Activated T-helper 1 cell treated with Interleukin-2 at 50 U/mL for 16 hours (primary cell): Measurements from ENCODE around the gene AK2.
"Not testable (repeated sequence)": the region's sequence is repeated elsewhere in the genome, so short reads cannot be mapped to it uniquely, and the experiment has no call there.

ENCODE experiments used
- DNase-seq: peaks from one replicate; pipeline ENCODE4 v3.0.0-alpha.2; 2020; ENCODE audit warnings: low read depth

AK2 gene

DNA sequence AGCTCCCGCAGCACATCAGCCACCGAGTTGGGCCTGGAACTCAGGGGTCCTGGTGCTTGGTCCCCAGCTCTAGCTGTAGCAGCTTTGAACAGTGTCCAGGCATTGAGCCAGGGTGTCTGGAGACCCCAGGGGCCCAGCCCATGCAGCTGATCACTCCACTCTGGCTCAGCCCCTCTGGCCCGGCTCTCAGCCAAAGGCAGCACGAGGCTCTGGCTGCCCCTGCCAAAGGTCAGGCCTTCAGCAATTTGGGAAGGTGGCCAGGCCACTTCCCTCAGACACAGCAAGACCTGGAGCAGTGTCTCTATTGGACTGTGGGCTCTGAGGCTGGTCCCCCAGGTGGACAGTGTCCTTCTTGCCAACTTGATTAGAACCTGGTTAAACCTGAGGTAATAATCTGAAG is 37.7 kb downstream of the AK2 start:
- no peak for DNase-seq

DNA sequence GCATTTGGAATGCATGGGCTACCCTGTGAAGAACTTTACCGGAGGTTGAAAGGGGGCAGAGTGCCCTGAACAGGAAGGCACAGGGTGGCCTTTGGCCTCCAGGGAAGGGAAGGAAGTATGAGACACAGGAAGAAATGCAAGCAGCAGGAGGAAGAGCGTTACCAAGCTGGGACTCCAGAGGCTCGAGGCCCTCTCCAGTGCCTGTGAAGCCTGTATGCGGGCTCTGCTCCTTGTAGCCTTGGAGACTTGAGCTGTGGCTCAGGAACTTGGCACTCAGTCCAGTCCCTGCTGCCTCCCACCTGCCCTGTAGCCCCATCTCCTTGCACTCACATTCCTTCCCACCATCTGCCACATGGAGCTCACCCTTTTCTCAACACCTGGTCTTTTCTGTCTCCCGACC is 38.6 kb downstream of the AK2 start:
- DNase-seq = no peak

DNA sequence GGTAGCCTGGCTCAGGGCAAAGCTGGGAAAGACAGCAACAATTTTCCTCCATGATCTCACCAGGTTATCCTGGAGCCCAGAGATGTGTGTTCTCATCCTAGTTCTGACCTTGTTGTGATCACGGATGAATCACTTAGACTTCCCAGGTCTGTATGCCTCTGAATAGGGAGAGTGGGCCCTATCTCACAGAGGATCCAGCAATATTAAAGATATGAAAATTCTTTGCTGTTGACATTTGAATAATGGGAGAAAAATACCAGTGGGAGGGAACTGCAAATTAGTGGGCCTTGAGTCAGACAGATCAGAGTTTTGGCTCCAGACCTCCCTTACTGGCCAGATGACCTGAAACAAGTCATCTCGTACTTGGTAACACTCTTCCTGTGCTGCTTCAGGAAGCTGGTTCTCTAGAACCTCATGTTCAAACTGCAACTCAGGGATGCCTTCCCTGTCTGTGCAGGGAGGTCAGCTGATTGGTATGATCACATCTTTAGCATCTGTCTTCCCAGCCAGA is 39.2 kb downstream of the AK2 start:
- DNase-seq = no peak

DNA sequence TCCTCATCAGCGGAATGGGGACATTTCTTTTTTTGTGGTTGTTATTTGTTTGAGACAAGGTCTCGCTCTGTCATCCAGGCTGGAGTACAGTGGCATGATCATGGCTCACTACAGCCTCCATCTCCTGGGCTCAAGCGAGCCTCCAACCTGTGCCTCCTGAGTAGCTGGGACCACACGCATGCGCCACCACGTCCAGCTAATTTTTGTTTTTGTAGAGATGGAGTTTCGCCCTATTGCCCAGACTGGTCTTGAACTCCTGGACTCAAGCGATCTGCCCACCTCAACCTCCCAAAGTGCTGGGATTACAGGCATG is 43.4 kb downstream of the AK2 start:
- not testable (repeated sequence) for DNase-seq

DNA sequence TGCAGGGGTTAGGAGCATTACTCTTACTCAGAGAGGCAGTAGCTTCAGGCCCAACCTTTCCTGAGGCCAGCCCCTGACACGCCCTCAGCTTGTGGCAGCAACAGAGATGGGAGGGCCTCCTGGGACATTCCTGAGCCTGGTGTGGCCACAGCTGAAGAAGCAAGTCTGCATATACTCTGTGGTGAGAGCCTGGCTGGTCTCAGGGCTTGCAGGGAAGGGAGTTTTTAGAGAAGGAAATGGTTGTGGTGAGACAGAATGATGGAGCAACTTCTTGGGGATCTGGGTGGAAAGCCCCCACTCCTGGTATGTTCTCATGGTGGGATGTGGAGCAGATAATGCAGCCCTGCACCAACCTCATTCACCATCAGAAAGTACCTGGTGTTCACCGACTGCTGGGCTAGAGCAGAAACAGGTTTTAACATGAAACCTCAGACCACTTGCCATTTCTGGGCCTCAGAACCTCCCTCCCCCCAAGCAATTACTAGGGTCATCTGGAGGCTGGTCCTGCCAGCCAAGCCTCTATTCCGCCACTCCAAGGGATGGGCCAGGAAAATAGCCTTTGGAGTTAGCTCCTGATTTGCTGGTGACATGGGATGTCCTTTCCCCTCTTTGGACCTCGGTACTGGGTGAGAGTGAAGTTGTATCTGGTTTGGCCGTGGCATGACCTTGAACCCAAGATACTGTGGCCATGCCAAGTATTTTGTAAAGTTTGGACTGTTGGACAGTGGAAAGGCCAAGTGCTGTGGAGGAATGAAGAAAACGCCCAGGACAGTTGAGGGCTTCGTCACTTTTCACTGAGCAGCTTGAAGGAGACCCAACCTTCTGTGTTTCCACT is 44.0 kb downstream of the AK2 start:
- no peak for DNase-seq

DNA sequence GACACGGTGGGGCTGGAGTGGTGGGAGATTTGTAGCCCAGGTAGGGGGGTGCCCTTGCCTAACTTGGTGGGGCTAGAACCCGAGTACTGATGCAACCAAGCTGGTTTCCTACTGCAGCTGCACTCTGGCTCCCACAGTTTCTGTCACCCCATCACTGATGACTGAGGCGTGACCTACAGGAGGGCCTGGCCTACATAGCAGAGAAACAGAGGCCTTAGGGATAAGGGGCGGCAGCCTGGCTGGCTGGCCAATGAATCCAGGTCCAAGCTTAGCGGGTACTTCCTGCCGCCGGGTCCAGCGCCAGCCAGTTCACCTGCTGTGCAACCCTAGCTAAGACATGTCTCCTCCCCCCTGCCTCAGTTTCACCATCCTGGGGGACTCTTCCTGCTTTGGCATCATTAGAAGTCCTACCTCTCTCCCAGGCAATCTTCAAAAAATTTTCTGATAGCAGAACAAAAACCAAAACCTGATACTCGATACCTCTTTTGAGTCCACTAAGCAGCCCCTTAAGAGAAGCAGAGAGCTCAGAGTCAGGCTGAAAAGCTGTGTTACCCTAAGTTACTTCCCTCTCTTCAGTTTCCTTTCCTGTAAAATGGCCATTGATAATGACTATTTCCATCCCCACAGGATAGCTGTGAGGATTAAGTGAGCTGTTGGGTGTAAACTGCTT is 44.7 kb downstream of the AK2 start:
- no peak for DNase-seq

DNA sequence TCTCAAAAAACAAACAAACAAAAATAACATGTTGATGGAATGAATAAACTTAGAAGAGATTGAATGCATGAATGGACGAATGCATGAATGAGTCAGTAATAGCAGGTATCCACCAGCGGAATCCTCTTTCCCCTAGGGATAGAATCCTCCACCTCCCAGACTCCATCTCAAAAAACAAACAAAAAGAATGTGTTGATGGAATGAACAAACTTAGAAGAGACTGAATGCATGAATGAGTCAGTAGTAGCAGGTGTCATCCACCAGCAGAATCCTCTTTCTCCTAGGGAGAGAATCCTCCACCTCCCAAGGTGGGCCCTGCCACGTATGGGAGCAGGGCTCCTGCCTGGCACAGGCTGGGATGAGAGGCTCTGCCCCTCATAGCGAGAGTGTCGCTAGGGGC is 45.3 kb downstream of the AK2 start:
- no peak for DNase-seq

DNA sequence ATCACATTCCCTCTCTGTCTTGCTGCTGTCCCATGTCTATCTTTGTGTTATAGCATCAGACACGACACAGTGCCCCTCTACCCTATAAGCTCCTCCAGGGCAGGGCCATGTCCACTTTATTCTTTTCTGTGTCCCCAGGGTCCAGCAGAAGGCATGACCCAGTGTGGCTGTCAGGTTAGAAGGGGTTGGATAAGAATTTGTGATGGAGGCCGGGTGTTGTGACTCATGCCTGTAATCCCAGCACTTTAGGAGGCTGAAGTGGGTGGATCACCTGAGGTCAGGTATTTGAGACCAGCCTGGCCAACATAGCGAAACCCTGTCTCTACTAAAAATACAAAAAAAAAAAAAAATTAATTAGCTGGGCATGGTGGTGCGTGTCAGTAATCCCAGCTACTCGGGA is 45.8 kb downstream of the AK2 start:
- no peak for DNase-seq

DNA sequence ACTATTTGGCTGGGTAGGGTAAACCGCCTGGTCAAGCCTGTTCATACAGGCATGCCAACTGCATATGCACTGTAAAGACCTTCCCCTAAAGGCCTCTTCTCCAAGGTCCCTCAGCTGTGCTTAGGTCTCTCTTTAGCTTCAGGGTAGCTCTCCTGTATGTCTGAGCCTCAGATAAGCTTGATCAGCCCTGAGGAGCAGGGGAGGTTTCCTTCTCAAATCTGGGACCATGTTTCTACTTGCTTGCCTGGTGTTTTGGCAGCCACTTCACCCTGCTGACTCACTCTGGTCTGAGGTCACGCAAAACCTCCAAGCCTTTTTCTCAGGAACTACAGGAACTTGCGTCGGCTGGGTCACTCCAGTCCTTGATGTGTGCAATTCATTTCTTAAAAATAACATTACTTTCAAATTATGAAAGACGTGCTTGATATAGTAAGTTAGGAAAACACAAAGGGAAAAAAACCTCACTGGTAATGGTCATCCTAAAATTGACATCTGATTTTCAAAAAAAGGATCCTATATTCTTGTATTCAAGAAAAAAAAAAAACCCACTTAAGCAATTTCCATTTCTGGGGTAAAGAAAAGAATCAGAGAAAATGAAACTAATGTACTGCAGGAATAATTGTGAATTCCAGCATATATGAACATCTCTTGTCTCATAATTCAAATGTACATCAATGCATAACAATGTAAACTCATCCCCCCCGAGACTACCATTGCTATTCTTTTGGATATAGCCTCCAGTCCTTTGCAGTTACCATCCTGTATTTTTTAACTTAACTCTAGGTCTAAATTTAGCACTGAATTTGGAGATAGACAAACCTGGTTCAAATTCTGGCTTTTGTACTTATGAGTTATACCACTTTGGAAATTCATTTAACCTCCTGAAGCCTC is 47.3 kb downstream of the AK2 start:
- no peak for DNase-seq

DNA sequence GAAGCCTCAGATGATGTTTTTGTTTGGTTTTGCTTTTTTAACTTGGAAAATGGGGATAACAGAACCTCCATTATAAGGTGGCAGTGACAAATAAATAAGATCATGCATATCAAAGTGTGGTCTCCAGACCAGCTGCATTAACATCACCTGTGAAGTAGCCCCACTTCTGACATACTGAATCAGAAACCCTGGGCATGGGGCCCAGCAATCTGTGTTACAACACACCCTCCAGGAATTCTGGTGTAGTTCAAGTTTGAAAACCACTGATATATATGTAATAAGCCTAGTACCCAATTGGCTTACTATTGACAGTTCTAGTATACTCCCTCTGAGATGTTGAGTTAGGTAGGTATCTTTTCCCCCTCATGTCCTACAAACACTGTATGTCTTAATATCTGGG is 48.0 kb downstream of the AK2 start:
- no peak for DNase-seq

DNA sequence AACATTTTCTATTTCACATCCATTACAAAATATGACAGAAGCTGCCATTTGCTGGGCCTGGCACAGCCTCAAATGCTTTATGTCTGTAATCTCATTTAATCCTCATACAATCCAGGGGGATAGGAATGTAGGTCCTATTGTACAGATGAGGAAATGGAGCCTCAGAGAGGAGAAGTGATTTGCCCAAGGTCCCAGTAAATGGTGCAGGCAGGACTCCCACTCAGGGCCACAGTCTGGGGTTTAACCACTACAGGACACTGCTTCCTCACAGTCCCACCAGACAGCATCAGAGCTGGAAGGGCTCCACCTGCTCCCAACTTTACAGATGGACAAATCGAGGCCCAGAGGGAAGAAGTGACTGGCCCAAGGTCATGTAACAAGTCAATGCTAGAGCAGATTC is 51.5 kb downstream of the AK2 start:
- no peak for DNase-seq

DNA sequence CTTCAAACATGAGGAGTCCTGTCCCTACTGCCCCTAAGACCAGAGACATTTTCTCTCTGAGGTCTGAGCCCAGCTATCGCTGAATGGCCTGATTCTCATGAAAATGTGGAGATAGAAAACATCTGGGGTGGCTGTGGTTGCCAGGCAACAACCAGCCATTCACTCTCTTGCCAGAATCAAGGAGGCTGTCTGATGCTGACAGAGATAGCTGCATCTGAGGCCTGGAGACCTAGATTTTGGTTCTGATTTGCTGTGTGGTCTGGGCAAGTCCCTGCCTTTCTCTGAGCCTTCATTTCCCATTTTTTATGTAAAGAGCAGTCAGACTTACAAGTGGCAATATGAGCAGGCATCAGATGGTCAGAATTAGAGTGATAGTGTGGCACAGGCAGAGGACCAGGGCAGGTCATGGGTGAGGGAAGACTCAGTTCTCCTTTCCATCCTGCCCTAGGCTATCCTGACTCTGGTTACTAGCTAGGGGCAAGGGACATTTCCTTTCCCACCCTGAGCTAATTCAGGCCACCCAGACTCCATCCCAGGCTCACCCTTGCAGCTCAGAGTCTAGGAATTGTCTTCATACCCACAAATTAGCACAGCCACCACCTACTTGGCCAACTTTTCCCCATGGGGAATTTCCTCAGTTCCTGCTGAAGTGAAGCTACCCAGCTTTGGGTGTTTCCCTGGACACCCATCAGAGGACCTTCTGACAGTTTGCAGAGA is 52.1 kb downstream of the AK2 start:
- DNase-seq = no peak

DNA sequence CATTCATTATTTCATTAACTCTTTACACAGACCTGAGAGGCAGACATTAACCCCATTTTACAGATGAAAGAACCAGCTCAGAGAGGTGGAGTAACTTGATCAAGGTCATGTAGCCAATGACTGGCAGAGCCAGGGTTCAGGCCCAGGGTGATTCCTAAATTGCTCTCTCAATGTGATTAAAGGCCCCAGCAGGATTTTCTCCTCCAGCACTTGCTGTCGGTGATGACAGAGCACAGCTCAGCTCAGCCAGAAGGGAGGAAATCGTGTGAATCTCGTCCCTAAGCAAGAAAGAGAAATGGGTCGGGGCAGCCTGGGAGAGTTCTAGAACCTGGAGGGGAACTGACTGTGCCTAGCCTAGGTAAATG is 52.6 kb downstream of the AK2 start:
- no peak for DNase-seq

DNA sequence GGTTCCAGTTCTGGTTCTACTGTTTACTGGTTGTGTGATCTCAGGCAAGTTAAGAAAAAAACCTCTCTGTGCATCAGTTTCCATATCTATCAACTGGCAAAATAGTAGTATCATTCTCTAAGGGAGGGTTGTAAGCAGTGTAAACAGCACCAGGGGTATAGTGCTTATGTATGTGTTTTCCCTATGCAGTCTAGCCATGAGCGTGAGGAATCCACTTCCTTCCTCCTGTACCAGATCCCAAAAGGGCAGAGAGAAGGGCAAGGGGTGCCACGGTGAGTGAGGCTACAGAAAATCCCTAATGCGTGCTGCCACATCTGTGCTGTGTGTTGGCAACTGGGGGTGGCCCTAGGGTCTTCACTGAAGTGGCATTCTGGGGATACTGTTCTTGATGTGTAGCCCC is 53.7 kb downstream of the AK2 start:
- no peak for DNase-seq

DNA sequence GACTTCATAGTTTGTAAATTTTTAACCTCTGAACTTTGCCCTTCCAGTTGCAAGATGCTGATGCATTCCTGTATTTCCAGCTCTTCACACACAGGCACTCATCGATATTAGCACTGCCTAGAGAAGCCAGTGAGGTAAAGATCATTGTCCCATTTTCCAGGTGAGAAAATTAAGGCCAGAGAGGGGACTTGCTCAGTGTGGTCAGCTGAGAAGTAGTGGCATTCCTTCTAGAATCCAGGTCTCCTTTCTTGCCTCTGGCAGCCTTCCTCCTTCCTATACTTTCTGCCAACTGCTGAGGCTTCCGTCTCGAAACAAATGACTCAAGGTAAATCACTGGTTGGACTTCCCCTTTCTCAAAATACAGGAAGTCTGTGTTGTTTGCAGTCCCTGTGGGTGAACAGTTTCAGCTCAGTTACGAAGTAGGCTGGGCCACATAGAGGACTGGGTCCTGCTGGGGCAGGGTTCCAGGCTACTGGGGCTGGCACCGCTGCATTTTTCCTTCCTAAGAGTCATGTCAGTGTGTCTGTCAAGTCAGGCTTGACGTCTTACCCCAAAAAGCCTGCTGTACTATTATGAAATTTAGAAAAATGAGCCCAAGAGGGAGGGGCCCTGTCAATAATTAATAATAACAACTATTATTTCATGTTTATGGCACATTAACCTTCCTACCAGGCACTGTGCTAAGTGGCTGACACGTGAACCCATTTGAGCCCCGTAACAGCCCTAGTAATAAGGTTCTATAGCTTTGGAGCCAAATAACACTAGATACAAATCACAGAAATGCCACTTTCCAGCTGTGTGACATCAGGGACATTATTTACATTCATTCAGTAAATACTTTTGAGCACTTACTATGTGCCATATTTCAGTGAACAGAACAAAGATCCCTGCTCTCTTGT is 55.4 kb downstream of the AK2 start:
- DNase-seq = peak; percentile 32

DNA sequence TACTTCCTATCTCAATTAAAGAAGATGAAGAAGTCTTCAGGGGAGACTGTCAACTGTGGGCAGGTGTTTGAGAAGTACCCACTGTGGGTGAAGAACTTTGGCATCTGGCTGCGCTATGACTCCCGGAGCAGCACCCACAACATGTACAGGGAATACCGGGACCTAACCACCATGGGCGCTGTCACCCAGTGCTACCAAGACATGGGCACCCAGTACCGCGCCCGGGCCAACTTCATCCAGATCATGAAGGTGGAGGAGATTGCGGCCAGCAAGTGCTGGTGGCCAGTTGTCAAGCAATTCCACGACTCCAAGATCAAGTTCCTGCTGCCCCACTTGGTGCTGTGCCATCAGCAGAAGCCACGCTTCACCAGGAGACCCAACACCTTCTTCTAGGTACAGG is 56.6 kb downstream of the AK2 start:
- DNase-seq = no peak

DNA sequence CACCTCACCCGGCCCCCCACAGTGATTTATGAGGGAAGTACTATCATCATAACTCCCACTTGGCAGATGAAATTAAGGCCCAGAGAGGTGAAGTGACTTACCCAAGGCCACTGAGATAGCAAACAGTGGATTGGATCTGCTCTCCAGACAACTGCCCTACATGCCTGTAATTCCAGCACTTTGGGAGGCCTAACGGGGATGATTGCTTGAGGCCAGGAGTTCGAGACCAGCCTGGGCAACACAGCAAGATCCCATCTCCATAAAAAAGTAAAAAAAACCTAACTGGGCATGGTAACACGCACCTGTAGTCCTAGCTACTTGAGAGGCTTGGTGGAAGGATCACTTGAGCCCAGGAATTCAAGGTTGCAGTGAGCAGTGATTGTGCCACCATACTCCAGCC is 57.8 kb downstream of the AK2 start:
- no peak for DNase-seq

DNA sequence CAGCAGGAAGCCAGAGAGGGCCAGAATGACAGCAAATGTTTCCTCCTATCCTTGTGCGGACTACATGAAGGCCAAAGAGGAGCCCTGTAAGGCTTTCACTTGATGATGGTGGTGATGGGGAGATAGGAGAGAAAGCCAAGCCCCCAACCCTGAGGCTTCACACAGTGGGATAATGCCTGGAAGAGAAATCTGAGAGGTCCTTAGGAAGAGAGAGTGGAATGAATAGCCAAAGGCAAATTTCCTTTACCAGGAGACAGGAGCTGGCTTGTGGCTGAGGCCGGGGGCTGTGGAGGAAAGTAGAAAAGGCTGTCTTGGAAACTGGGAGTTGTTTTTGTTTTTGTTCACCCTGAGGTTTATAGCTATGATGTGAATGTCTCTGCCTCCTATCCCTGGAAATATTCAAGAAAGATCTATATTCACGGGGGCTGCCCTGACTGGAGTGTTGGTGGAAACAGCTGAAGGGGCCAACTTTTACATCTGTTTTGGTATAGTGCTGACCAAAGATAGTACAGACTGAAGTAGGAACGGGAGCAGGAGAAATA is 59.1 kb downstream of the AK2 start:
- DNase-seq = no peak

DNA sequence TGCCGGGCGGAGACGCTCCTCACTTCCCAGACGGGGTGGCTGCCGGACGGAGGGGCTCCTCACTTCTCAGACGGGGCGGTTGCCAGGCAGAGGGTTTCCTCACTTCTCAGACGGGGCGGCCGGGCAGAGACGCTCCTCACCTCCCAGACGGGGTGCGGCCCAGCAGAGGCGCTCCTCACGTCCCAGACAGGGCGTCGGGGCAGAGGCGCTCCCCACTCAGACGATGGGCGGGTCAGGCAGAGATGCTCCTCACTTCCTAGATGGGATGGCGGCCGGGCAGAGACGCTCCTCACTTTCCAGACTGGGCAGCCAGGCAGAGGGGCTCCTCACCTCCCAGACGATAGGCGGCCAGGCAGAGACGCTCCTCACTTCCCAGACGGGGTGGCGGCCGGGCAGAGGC is 61.6 kb downstream of the AK2 start:
- not testable (repeated sequence) for DNase-seq

DNA sequence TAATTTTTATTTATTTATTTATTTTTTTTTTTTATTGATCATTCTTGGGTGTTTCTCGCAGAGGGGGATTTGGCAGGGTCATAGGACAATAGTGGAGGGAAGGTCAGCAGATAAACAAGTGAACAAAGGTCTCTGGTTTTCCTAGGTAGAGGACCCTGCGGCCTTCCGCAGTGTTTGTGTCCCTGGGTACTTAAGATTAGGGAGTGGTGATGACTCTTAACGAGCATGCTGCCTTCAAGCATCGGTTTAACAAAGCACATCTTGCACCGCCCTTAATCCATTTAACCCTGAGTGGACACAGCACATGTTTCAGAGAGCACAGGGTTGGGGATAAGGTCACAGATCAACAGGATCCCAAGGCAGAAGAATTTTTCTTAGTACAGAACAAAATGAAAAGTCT is 63.2 kb downstream of the AK2 start:
- not testable (repeated sequence) for DNase-seq
